Measurements from ENCODE around the gene NCOA5. TPM values are rescaled to one million over a fixed set of nuclear protein-coding genes. Genes with fewer than 3 reads are reported as not detected.

The NCOA5 gene
- total RNA-seq, 1 experiment from 2014 or later: 16.5 TPM

- H3K9me3 Mint-ChIP-seq: no peaks in the 10 kb centered on the region
- H3K4me1 Mint-ChIP-seq: peaks cover 7% of the 10 kb centered on the region
- H3K27me3 Mint-ChIP-seq (ENCODE audit: low read depth): peaks cover 40% of the 10 kb centered on the region
- no peaks in the 10 kb centered on the region for H3K36me3 Mint-ChIP-seq
- peak overlapping the region; percentile 76 for H3K4me3 Mint-ChIP-seq
- 0 out of 2 replicates have a peak overlapping the region, but pooled peaks have one; percentile 26 for H3K27ac Mint-ChIP-seq
- peak; percentile 92 for ATAC-seq
- CTCF ChIA-PET: interaction anchor here (0.6 to 2.2 kb wide), 46 partner anchors 8 to 342 kb away, joined by 3 to 108 read pairs (median 7); partner anchors contain the start of genes MMP9, PCIF1 and ZSWIM1
- POLR2A ChIA-PET: no interaction called here
- peak; percentile 98 for DNase-seq (ENCODE audit: low spot score)
- no peak for TF ChIP-seq CBFB (CRISPR knock-in tag; IDR thresholded peaks at IDR 0.05; ENCODE audit: low read depth)
- TF ChIP-seq ESRRA (CRISPR knock-in tag; IDR thresholded peaks at IDR 0.05; ENCODE audit: borderline replicate concordance): no peak
- no peak for TF ChIP-seq ZBTB21 (CRISPR knock-in tag; IDR thresholded peaks at IDR 0.05; ENCODE audit: borderline replicate concordance)
- TF ChIP-seq ZNF263 (CRISPR knock-in tag; IDR thresholded peaks at IDR 0.05; ENCODE audit: low read depth): no peak
- TF ChIP-seq MYBL2 (CRISPR knock-in tag; IDR thresholded peaks at IDR 0.05): no peak
- TF ChIP-seq NR3C1 (CRISPR knock-in tag; conservative IDR thresholded peaks at IDR 0.05; ENCODE audit: low read depth): no peak
- TF ChIP-seq FOXP1 (CRISPR knock-in tag; IDR thresholded peaks at IDR 0.05; ENCODE audit: borderline replicate concordance): no peak
- TF ChIP-seq ZNF281 (CRISPR knock-in tag; IDR thresholded peaks at IDR 0.05): peak; percentile 14; the same call in 1 of the 2 replicates
- no peak for TF ChIP-seq MXD4 (CRISPR knock-in tag; IDR thresholded peaks at IDR 0.05; ENCODE audit: borderline replicate concordance)
- TF ChIP-seq ZNF219 (CRISPR knock-in tag; IDR thresholded peaks at IDR 0.05; ENCODE audit: borderline replicate concordance): no peak
- no peak for TF ChIP-seq ZNF317 (CRISPR knock-in tag; IDR thresholded peaks at IDR 0.05; ENCODE audit: borderline replicate concordance, low read depth)
- no peak for TF ChIP-seq TCF7 (CRISPR knock-in tag; IDR thresholded peaks at IDR 0.05; ENCODE audit: low read depth)
- TF ChIP-seq, protein P1, sequence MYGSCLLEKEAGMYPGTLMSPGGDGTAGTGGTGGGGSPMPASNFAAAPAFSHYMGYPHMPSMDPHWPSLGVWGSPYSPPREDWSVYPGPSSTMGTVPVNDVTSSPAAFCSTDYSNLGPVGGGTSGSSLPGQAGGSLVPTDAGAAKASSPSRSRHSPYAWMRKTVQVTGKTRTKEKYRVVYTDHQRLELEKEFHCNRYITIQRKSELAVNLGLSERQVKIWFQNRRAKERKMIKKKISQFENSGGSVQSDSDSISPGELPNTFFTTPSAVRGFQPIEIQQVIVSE (CRISPR knock-in tag; IDR thresholded peaks at IDR 0.05; ENCODE audit: borderline replicate concordance): no peak
- TF ChIP-seq FOXP4 (CRISPR knock-in tag; IDR thresholded peaks at IDR 0.05): peak; percentile 37; the same call in 1 of the 2 replicates
- no peak for TF ChIP-seq ZMAT4 (CRISPR knock-in tag; IDR thresholded peaks at IDR 0.05)
- TF ChIP-seq CREM (CRISPR knock-in tag; IDR thresholded peaks at IDR 0.05): no peak
- TF ChIP-seq, protein P2, sequence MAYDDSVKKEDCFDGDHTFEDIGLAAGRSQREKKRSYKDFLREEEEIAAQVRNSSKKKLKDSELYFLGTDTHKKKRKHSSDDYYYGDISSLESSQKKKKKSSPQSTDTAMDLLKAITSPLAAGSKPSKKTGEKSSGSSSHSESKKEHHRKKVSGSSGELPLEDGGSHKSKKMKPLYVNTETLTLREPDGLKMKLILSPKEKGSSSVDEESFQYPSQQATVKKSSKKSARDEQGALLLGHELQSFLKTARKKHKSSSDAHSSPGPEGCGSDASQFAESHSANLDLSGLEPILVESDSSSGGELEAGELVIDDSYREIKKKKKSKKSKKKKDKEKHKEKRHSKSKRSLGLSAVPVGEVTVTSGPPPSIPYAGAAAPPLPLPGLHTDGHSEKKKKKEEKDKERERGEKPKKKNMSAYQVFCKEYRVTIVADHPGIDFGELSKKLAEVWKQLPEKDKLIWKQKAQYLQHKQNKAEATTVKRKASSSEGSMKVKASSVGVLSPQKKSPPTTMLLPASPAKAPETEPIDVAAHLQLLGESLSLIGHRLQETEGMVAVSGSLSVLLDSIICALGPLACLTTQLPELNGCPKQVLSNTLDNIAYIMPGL (CRISPR knock-in tag; IDR thresholded peaks at IDR 0.05): no peak
- no peak for TF ChIP-seq NR2C2 (CRISPR knock-in tag; IDR thresholded peaks at IDR 0.05)
- TF ChIP-seq SOX15 (CRISPR knock-in tag; IDR thresholded peaks at IDR 0.05): no peak
- TF ChIP-seq AFF4 (CRISPR knock-in tag; IDR thresholded peaks at IDR 0.05; ENCODE audit: borderline replicate concordance): no peak
- TF ChIP-seq, protein P3, sequence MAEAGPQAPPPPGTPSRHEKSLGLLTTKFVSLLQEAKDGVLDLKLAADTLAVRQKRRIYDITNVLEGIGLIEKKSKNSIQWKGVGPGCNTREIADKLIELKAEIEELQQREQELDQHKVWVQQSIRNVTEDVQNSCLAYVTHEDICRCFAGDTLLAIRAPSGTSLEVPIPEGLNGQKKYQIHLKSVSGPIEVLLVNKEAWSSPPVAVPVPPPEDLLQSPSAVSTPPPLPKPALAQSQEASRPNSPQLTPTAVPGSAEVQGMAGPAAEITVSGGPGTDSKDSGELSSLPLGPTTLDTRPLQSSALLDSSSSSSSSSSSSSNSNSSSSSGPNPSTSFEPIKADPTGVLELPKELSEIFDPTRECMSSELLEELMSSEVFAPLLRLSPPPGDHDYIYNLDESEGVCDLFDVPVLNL (CRISPR knock-in tag; IDR thresholded peaks at IDR 0.05; ENCODE audit: borderline replicate concordance, low read depth): no peak
- TF ChIP-seq ZNF232 (CRISPR knock-in tag; IDR thresholded peaks at IDR 0.05): no peak
Measured at GRCh38 chr20:46021361-46022359, 68.1 kb downstream of the NCOA5 start.
